Lower leg skin (tissue), 4 donors: ENCODE data around the gene ARHGAP30. TPM values are rescaled to one million over a fixed set of nuclear protein-coding genes. Genes with fewer than 3 reads are reported as not detected.

ENCODE experiments used
- DNase-seq, 2 donors: peaks; one replicate each; pipeline ENCODE4 v3.0.0-alpha.2; 2019; ENCODE audit warnings: low spot score in 2 of 2
- H3K4me3 ChIP-seq: fragments of 200-600 bp; sonication (generic); 2 replicates; pipeline ENCODE4 v1.5.1; 2017; ENCODE audit warnings: mild to moderate bottlenecking, low read depth; ENCODE audit not compliant: poor library complexity, severe bottlenecking
- POLR2A ChIP-seq, 2 donors: fragments of 450-650 bp; IDR thresholded peaks; one replicate each; pipeline ENCODE4 v1.6.1; 2016 to 2017; ENCODE audit warnings: antibody characterized with exemption in 2 of 2, mild to moderate bottlenecking in 1 of 2, moderate library complexity in 1 of 2
- WGBS, 2 donors: methylation state at CpG; one replicate each; pipeline ENCODE4 v1.1.5; 2018; 5-methylcytosine and 5-hydroxymethylcytosine counted together
- intact Hi-C: fragments of 100-400 bp; cut with DNase I; formaldehyde crosslinking; loops from one replicate; pipeline ENCODE4 v1.15.0; 2023; ENCODE audit warnings: low total_unique reads
- total RNA-seq, 4 donors: library from RNA; depleted of rRNA; stranded (reverse); fragments of >200 nt; gene quantifications; one replicate each; pipeline ENCODE4 v1.1.0, GENCODE V29; 2016
- TF ChIP-seq, protein P1 (sequence below), 3 donors: fragments of 450-650 bp; IDR thresholded peaks; one replicate each; pipeline ENCODE4 v1.5.1; 2016; ENCODE audit warnings: antibody characterized with exemption in 3 of 3, mild to moderate bottlenecking in 3 of 3, moderate library complexity in 2 of 3

Gene ARHGAP30
- total RNA-seq, 4 donors from 2014 or later: 8.5 to 14.8 (median 9.9) TPM

DNA sequence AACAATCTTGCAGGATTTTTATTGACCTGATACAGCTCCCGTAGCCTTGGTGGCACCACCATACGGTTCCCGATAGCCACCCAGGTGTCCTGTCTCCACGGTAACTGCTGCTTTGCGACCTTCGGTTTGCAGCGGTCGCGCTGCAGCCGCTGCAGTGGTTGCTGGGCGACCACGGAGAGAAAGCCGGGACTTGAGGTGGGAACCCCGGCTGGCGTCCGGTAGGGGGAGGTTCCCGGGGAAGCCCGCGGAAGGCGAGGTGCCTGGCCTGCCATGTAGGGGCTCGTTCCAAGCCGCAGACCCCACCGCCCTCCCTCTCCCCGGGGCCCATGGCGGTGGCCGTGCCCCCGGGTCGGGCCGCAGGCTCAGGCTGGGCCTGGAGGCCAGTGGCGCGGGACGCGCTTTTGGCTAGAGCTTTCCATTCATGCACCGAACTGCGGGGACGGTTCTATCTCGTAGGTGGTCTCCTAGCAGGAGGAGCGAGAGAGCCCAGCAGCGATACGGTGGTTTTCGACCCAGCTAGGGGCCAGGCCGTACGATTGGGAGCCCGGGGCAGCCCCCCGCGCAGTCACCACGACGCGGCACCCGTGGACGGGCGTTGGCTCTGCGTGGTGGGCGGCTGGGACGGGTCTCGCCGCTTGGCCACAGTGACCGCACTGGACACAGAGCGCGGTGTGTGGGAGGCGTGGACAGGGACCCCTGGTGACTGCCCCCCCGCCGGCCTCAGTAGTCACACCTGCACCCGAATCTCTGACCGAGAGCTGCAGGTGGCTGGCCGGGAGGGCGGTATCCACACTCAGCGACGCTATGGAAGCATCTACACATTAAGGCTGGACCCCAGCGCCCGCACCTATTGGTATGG, 28.7 kb upstream of the ARHGAP30 start, which contains the start of gene KLHDC9:
TSS of gene KLHDC9 (plus strand) at position 152 of the 859 bp plus-strand sequence. CDS start at position 327, 175 bp downstream.
- peak in 1 of 2 donors; percentile 91 for DNase-seq
- WGBS, 2 donors: 11 to 32% methylated on average over 13 to 62 of the region's 71 CpGs
- no peak for TF ChIP-seq POLR2A (IDR thresholded peaks at IDR 0.05)
- intact Hi-C loops: loop anchor here (5.0 to 10.0 kb wide), 2 partner anchors 96 to 374 kb away; no protein-coding TSS in a partner anchor
- H3K4me3 ChIP-seq: peak within 1 kb of the TSS; percentile 31

DNA sequence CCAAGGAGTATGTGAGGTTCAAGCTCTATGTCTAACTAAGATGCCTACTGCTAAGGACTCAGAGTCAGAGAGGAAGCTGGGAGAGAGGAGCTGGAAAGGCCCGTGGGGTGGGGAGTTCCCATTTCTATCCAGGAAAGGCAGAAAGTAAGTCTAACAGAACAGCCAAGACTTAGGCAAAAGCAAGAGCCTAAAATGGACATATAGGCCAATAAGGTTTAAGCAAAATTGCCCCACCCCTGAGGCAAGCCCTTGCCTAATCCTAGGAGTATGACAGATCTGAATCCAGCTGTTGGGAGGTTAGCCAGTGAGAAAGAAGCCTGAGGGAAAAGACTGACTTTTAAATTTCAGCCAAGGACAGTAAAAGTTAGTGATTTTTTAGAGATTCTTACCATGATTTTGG, 26.8 kb upstream of the ARHGAP30 start:
- intact Hi-C loops: loop anchor here (5.0 to 10.0 kb wide), 2 partner anchors 94 to 372 kb away; no protein-coding TSS in a partner anchor
- no peak overlapping the region for H3K4me3 ChIP-seq
- TF ChIP-seq, protein P1, sequence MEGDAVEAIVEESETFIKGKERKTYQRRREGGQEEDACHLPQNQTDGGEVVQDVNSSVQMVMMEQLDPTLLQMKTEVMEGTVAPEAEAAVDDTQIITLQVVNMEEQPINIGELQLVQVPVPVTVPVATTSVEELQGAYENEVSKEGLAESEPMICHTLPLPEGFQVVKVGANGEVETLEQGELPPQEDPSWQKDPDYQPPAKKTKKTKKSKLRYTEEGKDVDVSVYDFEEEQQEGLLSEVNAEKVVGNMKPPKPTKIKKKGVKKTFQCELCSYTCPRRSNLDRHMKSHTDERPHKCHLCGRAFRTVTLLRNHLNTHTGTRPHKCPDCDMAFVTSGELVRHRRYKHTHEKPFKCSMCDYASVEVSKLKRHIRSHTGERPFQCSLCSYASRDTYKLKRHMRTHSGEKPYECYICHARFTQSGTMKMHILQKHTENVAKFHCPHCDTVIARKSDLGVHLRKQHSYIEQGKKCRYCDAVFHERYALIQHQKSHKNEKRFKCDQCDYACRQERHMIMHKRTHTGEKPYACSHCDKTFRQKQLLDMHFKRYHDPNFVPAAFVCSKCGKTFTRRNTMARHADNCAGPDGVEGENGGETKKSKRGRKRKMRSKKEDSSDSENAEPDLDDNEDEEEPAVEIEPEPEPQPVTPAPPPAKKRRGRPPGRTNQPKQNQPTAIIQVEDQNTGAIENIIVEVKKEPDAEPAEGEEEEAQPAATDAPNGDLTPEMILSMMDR (IDR thresholded peaks at IDR 0.05): no peak
- TF ChIP-seq POLR2A (IDR thresholded peaks at IDR 0.05): no peak
- 21 to 23% methylated on average over 1 of the region's 1 CpG for WGBS, 2 donors
- peak in 1 of 2 donors; percentile 84 for DNase-seq

DNA sequence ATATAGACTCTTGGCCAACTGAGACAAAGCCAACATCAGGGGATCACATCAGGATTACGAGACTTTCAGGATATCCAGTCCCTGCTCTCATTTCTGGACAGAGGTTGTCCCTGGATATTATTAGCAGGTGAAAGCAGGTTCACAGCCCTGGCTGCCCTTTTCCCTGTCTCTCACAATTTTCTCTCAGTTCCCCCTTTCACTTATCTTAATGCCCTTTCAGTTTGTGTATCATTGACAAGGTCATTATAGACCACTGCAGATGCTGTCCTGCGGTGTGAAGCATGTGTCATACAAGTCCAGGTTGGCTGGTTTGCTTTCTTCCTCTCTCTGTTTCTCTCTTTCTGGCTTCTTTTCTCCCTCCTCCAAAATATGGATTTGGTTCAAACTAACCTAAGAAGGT, 26.3 kb upstream of the ARHGAP30 start:
- DNase-seq: peak in 1 of 2 donors; percentile 18
- no peak for TF ChIP-seq POLR2A (IDR thresholded peaks at IDR 0.05)
- TF ChIP-seq, protein P1 (IDR thresholded peaks at IDR 0.05): no peak
- intact Hi-C loops: loop anchor here (5.0 to 10.0 kb wide), 2 partner anchors 94 to 371 kb away; no protein-coding TSS in a partner anchor
- 90 to 93% methylated on average over 2 of the region's 2 CpGs for WGBS, 2 donors
- H3K4me3 ChIP-seq: no peak overlapping the region

DNA sequence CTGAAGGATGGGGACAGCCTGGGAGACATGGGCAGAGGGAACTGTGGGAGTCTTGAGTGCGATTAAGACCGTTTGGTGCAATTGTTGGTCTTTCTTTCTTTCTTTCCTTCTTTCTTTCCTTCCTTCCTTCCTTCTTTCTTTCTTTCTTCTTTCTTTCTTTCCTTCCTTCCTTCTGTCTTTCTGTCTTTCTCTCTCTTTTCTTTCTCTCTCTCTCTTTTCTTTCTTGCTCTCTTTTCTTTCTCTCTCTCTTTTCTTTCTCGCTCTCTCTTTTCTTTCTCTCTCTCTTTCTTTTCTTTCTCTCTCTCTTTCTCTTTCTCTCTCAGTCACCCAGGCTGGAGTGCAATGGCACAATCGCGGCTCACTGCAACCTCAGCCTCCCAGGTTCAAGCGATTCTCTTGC, 25.5 kb upstream of the ARHGAP30 start:
- TF ChIP-seq POLR2A (IDR thresholded peaks at IDR 0.05): no peak
- TF ChIP-seq, protein P1 (IDR thresholded peaks at IDR 0.05): no peak
- DNase-seq: no peak
- H3K4me3 ChIP-seq: no peak overlapping the region
- WGBS, 2 donors: 94 to 95% methylated on average over 6 of the region's 6 CpGs
- intact Hi-C loops: loop anchor here (5.0 to 10.0 kb wide), 2 partner anchors 93 to 370 kb away; no protein-coding TSS in a partner anchor

DNA sequence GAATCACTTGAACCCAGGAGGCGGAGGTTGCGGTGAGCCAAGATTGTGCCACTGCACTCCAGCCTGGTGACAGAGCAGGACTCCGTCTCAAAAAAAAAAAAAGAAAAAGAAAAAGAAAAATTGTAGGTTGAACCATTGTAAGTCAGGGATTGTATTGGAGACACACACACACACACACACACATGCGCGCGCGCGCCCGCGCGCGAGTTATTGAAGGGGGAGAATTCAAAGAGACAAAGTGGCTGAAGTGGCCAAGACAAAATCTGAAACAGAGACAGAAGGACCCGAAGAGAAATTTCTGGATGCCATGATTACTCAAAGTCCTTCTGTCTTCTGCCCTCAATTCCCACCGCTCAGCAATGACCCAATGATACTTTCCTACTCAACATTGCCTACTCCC, 24.8 kb upstream of the ARHGAP30 start:
- H3K4me3 ChIP-seq: no peak overlapping the region
- no peak for TF ChIP-seq POLR2A (IDR thresholded peaks at IDR 0.05)
- TF ChIP-seq, protein P1 (IDR thresholded peaks at IDR 0.05): no peak
- peak in 1 of 2 donors; percentile 58 for DNase-seq
- WGBS, 2 donors: 95 to 96% methylated on average over 14 of the region's 14 CpGs
- intact Hi-C loops: loop anchor here (10.0 kb wide), 1 partner anchor 370 kb away; no protein-coding TSS in a partner anchor

DNA sequence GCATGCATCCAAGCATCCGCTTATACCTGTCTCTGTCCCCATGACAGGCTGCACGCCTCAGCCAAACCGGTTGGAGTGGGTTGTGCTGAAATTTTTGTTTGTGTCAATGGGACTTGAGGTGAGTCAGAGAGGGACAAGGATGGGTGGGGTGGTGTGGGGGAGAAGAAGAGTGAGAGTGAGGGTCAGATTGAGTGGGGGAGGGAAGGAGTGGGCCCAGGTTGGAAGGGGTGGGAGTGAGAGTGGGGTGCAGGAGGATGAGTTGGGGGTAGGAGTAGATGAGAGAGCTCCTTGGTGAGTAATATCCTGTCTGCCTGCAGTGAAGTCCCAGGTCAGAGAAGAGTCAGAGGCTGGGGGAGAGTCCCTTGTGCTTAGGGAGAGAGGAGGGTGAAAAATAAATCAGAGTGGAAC, 22.9 kb upstream of the ARHGAP30 start:
- H3K4me3 ChIP-seq: no peak overlapping the region
- 55 to 61% methylated on average over 3 of the region's 3 CpGs for WGBS, 2 donors
- intact Hi-C loops: loop anchor here (10.0 kb wide), 1 partner anchor 368 kb away; no protein-coding TSS in a partner anchor
- DNase-seq: peak in 1 of 2 donors; percentile 85
- TF ChIP-seq, protein P1 (IDR thresholded peaks at IDR 0.05): no peak
- TF ChIP-seq POLR2A (IDR thresholded peaks at IDR 0.05): no peak
